Stomach smooth muscle (tissue), 2 donors: ENCODE results near the gene FBN2.
A peak's percentile ranks its signal among the peaks of the same experiment; 100 is the strongest.

Source experiments
- H3K27ac ChIP-seq: one replicate; pipeline ENCODE4 v1.7.0; 2013; ENCODE audit warnings: mild to moderate bottlenecking, low read length, inconsistent platforms
- H3K27me3 ChIP-seq, 2 donors: one replicate each; pipeline ENCODE4 v1.7.0; 2013; ENCODE audit warnings: low read length in 2 of 2; ENCODE audit not compliant: insufficient read depth in 2 of 2, control insufficient read depth in 1 of 2
- H3K36me3 ChIP-seq, 2 donors: one replicate each; pipeline ENCODE4 v1.7.0; 2013; ENCODE audit warnings: low read length in 2 of 2; ENCODE audit not compliant: control insufficient read depth in 2 of 2, insufficient read depth in 2 of 2
- H3K4me1 ChIP-seq: one replicate; pipeline ENCODE4 v1.7.0; 2013; ENCODE audit warnings: low read length; ENCODE audit not compliant: control insufficient read depth, insufficient read depth
- H3K4me3 ChIP-seq, 2 donors: one replicate each; pipeline ENCODE4 v1.7.0; 2013; ENCODE audit warnings: low read length in 2 of 2
- H3K9ac ChIP-seq, 2 donors: one replicate each; pipeline ENCODE4 v1.7.0; 2013; ENCODE audit warnings: low read length in 2 of 2, mild to moderate bottlenecking in 1 of 2
- H3K9me3 ChIP-seq, 2 donors: one replicate each; pipeline ENCODE4 v1.7.0; 2013; ENCODE audit warnings: low read length in 2 of 2; ENCODE audit not compliant: control insufficient read depth in 2 of 2
- donor health status: healthy.
- donor health status: Pancreatic carcinoma.

FBN2 gene

DNA sequence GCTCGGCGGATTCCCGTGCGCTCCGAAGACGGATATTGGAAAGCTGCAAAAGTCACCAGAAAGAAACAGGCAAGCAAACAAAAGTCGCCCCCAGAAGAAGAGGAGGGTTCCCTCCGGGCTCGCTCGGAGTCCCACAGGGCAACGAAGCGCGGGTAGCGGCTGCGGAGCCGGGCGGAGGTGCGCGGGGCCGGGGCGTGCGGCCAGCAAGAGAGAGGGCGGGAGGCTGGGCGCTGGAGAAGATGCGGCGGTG is at the start of gene FBN2:
Gene FBN2, minus strand, starts transcription at position 246 of the 250 bp plus-strand sequence. CDS start 642 bp downstream, outside the sequence.
- Histone ChIP-seq H3K9ac (peak within 1 kb of the TSS in 1 of 2 donors; percentile 15), H3K4me3 (peak within 1 kb of the TSS; percentile 57 to 74), H3K9me3 (no peaks in the 10 kb centered on the region), H3K4me1 (peaks cover 17% of the 10 kb centered on the region), H3K27me3 (peaks cover 12 to 22% of the 10 kb centered on the region in 2 donors), H3K36me3 (no peaks in the 10 kb centered on the region), H3K27ac (no peak within 1 kb of the TSS)

DNA sequence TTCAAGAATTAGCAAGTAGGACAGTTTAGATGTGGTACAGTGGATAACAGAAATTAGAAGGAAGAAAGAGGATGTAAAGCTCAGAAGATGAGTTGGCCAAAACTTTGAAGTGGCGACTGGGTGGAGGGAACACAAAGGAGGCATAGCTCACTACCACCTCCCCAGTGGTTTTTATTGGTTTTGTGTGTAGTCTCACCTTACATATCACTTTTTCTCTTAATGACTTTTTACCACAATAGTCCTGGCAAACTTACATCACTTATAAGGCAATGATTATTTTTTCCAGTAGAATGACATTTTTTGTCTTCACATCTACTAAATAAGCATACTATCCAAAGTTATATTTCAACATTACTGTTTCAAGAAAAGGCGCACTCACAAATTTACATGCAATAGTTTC is 49.2 kb upstream of the FBN2 start:
- Histone ChIP-seq H3K27ac (no peak overlapping the region), H3K36me3 (no peaks in the 10 kb centered on the region), H3K4me1 (no peaks in the 10 kb centered on the region), H3K9me3 (no peaks in the 10 kb centered on the region), H3K4me3 (no peak overlapping the region), H3K9ac (no peak overlapping the region), H3K27me3 (no peaks in the 10 kb centered on the region)

DNA sequence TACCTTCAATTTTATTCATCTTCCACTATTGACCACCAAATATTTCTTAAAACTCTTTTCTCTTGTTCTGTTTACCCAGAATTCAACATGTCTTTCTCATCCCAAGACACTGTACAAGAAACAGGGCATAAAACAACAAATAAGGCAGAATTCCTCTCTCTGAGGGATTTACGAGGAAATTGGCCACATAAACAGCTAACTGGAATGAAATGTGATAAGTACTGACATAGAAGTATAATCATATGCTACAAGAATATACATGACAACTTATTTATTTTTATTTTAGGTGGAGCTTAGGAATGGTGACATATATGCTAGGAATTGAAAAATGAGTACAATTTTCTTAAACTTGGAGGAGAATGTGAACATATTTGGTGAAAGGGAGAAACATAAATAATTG is 48.8 kb upstream of the FBN2 start:
- no peaks in the 10 kb centered on the region for H3K4me1 ChIP-seq
- H3K9ac ChIP-seq = no peak overlapping the region
- no peaks in the 10 kb centered on the region for H3K27me3 ChIP-seq
- no peak overlapping the region for H3K4me3 ChIP-seq
- H3K27ac ChIP-seq = no peak overlapping the region
- H3K36me3 ChIP-seq = no peaks in the 10 kb centered on the region
- no peaks in the 10 kb centered on the region for H3K9me3 ChIP-seq

DNA sequence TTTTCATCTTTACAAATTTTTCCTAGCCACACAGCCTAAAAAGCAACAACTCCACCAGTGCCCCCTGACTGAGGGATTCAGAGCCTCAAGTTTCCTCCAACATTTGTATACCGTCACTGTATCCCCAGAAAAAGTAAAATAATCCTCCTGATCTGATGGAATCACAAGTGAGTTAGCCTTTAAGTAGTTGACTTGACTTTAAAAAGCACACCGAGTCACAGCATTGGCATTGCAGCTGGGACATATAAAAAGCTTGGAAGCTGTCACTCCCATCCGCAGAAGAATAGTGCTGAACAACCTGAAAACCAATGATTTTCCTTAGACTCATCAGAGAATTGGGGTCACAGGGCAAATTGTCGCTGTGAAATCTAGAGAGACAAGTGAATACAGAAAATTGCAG is 41.6 kb upstream of the FBN2 start:
- Histone ChIP-seq H3K9me3 (no peaks in the 10 kb centered on the region), H3K27ac (no peak overlapping the region), H3K4me1 (no peaks in the 10 kb centered on the region), H3K27me3 (no peaks in the 10 kb centered on the region), H3K9ac (no peak overlapping the region), H3K4me3 (no peak overlapping the region), H3K36me3 (no peaks in the 10 kb centered on the region)

DNA sequence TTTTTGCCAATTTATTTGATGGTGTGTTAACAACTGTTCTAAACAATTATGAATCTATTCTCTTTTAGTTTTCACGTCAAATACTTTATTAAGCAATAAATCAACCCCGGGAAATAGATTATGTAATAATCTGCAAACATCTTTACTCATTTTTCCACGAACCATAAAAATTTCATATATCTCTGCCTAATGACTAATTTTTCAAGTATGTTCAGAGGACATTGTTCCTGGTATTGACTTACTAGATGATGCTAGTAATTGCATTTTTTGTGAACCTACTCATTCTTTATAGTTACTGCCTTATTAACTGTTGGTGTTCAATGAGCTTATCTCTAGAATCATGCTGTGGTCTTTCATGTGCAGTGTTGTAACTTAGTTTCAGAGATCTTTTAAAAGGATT is 41.0 kb upstream of the FBN2 start:
- no peaks in the 10 kb centered on the region for H3K27me3 ChIP-seq
- H3K9ac ChIP-seq = no peak overlapping the region
- no peaks in the 10 kb centered on the region for H3K36me3 ChIP-seq
- no peaks in the 10 kb centered on the region for H3K9me3 ChIP-seq
- no peaks in the 10 kb centered on the region for H3K4me1 ChIP-seq
- no peak overlapping the region for H3K4me3 ChIP-seq
- no peak overlapping the region for H3K27ac ChIP-seq

DNA sequence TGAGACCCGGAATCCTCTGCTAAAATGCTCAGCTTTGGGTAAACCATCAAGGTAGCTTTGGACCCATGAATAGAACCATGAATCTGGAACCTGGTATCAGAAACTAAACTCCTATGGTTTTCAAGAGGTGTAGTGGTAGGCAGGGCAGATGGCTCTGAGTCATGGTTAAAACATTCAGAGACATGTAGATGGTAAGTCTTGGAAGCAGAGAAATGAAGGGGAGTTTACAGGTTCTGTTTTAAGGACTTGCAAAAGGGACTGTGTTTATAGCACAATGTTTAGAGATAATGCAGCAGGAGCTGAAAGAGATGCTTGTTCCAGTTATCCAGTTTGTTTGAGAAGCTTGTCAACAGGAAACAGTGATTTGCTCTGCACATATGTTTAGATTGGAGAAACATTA is 36.0 kb upstream of the FBN2 start:
- Histone ChIP-seq H3K27me3 (no peaks in the 10 kb centered on the region), H3K4me3 (no peak overlapping the region), H3K9me3 (no peaks in the 10 kb centered on the region), H3K9ac (no peak overlapping the region), H3K36me3 (no peaks in the 10 kb centered on the region), H3K27ac (no peak overlapping the region), H3K4me1 (no peaks in the 10 kb centered on the region)

DNA sequence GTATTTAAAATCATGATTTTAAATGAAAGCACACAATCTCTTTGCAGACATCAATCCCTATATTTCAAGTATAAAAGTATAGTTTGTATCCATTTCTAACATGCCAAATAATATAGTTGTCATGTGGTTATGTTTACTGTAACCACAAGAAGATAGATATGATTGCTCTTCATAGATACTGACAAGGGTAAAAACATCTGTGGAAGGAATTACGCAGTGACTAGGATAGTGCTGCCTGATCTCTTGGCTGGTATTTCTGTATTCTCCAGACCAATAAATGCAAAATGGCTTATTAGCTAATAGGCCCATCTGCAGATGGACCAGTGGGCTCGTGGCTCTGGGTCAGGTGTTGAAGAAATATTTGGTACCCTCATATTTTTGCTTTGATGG is 34.9 kb upstream of the FBN2 start:
- Histone ChIP-seq H3K4me1 (no peaks in the 10 kb centered on the region), H3K27me3 (no peaks in the 10 kb centered on the region), H3K4me3 (no peak overlapping the region), H3K9ac (no peak overlapping the region), H3K36me3 (no peaks in the 10 kb centered on the region), H3K9me3 (no peaks in the 10 kb centered on the region), H3K27ac (no peak overlapping the region)

DNA sequence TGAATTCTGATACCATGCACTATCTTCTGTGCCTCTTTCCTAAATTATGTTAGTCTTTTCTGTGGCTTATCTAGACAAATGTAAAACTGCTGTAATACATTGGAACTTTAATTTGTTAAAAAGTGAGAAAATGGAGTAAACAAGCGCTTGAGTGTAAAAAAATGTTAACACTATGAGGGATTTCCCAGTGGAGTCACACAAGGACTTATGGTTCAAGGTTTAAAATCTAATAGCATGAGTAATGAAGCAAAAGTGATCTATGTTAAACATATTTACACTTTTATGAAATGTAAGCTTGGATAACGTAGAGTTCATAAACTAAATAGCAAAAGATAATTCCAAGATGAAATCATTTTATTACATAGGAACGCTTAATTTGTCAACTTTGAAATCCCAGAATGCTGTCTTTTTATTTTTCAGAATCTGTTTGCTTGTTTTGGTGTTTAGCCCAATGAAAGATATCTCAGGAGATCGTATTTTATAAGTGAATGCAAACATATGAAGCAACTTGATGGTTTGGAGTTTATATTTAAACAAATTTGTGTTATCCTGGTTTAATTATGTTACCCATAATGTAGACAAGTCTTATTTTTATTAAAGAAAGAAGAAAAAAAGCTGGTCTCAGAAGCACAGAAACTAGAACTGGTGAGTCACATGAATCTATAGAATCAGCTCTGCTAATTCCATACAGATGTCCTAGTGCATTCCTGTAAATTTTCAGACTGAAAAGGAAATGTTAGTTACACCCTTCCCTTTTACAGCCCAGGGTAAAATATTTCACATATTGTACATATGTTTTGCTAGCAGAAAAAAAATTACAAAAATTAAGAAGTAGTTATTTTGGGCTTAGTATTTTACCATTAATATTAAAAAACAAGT is 34.2 kb upstream of the FBN2 start:
- H3K36me3 ChIP-seq = no peaks in the 10 kb centered on the region
- no peaks in the 10 kb centered on the region for H3K27me3 ChIP-seq
- H3K9ac ChIP-seq = no peak overlapping the region
- H3K27ac ChIP-seq = no peak overlapping the region
- no peaks in the 10 kb centered on the region for H3K4me1 ChIP-seq
- H3K9me3 ChIP-seq = no peaks in the 10 kb centered on the region
- H3K4me3 ChIP-seq = no peak overlapping the region

DNA sequence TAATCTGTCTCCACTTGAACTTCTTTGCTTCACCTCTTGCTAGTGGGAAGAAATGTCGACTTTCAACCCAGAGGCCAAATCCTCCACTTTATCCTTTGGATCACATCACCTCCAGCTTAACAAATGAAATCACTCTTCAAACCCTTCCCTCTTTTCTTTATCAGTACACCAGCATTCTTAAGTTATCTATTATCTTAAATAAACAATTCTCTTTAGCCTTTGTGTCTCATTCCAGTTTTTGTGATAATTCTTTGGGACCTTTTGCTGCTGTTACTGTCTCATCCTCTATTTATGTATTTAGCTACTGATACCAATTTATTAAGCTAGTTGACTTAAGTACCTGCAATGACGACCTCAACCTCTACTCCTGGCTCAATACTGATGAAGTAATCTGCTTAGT is 28.1 kb upstream of the FBN2 start:
- Histone ChIP-seq H3K9me3 (no peaks in the 10 kb centered on the region), H3K36me3 (no peaks in the 10 kb centered on the region), H3K4me1 (no peaks in the 10 kb centered on the region), H3K27me3 (no peaks in the 10 kb centered on the region), H3K4me3 (no peak overlapping the region), H3K9ac (no peak overlapping the region), H3K27ac (no peak overlapping the region)

DNA sequence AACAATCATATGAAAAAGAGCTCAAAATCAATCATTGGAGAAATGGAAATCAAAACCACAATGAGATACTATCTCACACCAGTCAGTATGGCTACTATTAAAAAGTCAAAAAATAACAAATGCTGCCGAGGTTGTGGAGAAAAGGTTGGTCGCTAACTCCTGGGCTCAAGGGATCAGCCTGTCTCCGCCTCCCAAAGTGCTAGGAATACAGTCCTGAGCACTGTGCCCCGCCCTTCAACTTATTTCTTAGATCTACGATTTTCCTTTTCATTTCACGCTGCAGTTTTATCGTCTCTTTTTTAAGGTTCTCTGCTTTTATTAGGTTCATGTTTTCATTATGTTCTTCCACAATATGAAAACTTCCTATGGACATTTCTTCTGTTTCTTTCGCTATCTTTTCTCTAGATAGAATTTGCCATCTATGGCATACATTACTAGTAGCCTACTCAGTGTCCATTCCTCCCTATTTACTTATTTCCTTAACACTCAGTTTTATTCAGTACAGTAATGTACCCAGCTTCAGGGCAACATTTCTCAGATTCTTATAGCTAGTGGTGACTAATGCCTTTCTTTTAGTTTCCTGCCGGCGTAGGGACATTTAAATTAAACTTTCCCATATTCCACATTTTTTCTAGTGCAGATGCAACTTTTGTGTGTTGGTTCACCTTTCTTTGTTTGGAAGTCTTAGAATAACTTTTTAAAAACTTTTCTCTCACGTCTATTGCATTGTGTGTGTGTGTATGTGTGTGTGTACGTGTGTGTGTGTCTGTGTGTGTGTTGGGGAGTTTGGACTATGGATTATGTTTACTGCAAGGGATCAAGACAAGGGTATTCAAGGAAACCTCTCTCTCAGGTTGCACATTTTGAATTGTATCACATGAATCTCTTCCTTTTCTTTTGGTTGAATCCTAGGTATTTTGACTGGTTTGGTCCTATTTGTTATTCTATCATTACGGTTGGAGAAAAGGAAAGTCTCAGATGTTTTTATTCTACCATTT is 21.6 kb upstream of the FBN2 start:
- Histone ChIP-seq H3K4me1 (no peaks in the 10 kb centered on the region), H3K36me3 (no peaks in the 10 kb centered on the region), H3K9ac (no peak overlapping the region), H3K27ac (no peak overlapping the region), H3K9me3 (no peaks in the 10 kb centered on the region), H3K27me3 (no peaks in the 10 kb centered on the region), H3K4me3 (no peak overlapping the region)

DNA sequence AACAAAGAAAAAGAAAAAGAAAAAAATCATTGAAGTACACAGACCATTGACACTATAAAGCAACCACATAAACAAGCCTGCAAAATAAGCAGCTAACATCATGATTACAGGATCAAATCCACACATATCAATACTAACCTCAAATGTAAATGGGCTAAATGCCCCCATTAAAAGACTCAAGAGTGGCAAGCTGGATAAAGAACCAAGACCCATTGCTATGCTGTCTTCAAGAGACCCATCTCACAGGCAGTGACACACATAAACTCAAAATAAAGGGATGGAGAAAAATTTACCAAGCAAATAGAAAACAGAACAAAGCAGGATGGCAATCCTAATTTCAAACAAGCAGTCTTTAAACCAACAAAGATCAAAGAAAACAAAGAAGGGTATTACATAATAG is 15.7 kb upstream of the FBN2 start:
- no peaks in the 10 kb centered on the region for H3K36me3 ChIP-seq
- no peaks in the 10 kb centered on the region for H3K27me3 ChIP-seq
- H3K27ac ChIP-seq = no peak overlapping the region
- no peak overlapping the region for H3K4me3 ChIP-seq
- H3K9me3 ChIP-seq = peaks cover 0 to 9% of the 10 kb centered on the region in 2 donors
- H3K4me1 ChIP-seq = no peaks in the 10 kb centered on the region
- H3K9ac ChIP-seq = no peak overlapping the region
